ENCODE measurements around the gene ZFHX3. TPM values are rescaled to one million over a fixed set of nuclear protein-coding genes. Genes with fewer than 3 reads are reported as not detected.

ZFHX3 gene
- total and polyA plus RNA-seq, 9 of the 15 experiments (the other 6 are each of a cell fraction or from before 2014, with no cell fraction given) = 0.01 to 0.23 (median 0.06) TPM; not detected in 4

- no peak overlapping the region for H2AFZ ChIP-seq (ENCODE audit: low read depth, low read length)
These were observed 153.4 kb downstream of the ZFHX3 start for GRCh38 chr16:72894293-72895151.

More at GRCh38 chr16:72894293-72895151, 153.4 kb downstream of the ZFHX3 start:
- Histone ChIP-seq H3K27ac (ENCODE audit: extremely low read depth, low read depth, low read length) (no peak overlapping the region), H3K79me2 (ENCODE audit: control insufficient read depth, insufficient read depth, low read length) (no peaks in the 10 kb centered on the region), H3K4me2 (ENCODE audit: insufficient read depth, low read length) (no peak overlapping the region), H3K9me3 (replicated peaks; ENCODE audit: control insufficient read depth, insufficient read depth, low read depth, low read length) (no peaks in the 10 kb centered on the region), H3K4me3 (no peak overlapping the region), H3K4me1 (replicated peaks in 1 of 2; ENCODE audit: control insufficient read depth in 2 of 2, insufficient read depth in 2 of 2, low read length in 2 of 2) (no peaks in the 10 kb centered on the region), H3K9me1 (ENCODE audit: control insufficient read depth, insufficient read depth, low read length) (no peaks in the 10 kb centered on the region), H3K9ac (ENCODE audit: insufficient read depth in 1 of 2, low read depth in 2 of 2, low read length in 2 of 2) (no peak overlapping the region), H3K36me3 (ENCODE audit: control insufficient read depth, insufficient read depth, low read length) (no peaks in the 10 kb centered on the region), H3K27me3 (ENCODE audit: control insufficient read depth in 2 of 2, insufficient read depth in 2 of 2, low read length in 2 of 2) (peaks cover 5 to 21% of the 10 kb centered on the region in 2 experiments; a peak in 2 of 5 replicates), H4K20me1 (replicated peaks; ENCODE audit: control insufficient read depth, insufficient read depth, low read length) (no peaks in the 10 kb centered on the region)
- CTCF ChIA-PET (ENCODE audit: low intra/inter-chr PET ratio) = interaction anchor here (0.6 kb wide), 1 partner anchor 1328 kb away, joined by 3 read pairs; no protein-coding TSS in a partner anchor
- TF ChIP-seq HNRNPL (IDR thresholded peaks at IDR 0.05; ENCODE audit: low read depth, low read length) (no peak), CGGBP1 (CRISPR knock-in tag; IDR thresholded peaks at IDR 0.05) (no peak), THRB (CRISPR knock-in tag; conservative IDR thresholded peaks at IDR 0.05) (no peak), LCOR (CRISPR knock-in tag; IDR thresholded peaks at IDR 0.05) (no peak), SMARCA5 (IDR thresholded peaks at IDR 0.05) (no peak), ZNF696 (CRISPR knock-in tag; conservative IDR thresholded peaks at IDR 0.05) (no peak)
- no peak for ATAC-seq
- POLR2A ChIA-PET = interaction anchor here (1.1 kb wide), 1 partner anchor 9 kb away, joined by 3 read pairs; no protein-coding TSS in a partner anchor
- DNase-seq (ENCODE audit: extremely low read depth in 1 of 4, low spot score in 3 of 4) = no peak
- intact Hi-C loops (cut with micrococcal nuclease) (no loop called here), in situ Hi-C loops (cut with MboI) (no loop called here)
- 2% methylated on average over 17 of the region's 18 CpGs for WGBS (ENCODE audit: insufficient coverage, low coverage, missing lambda C conversion rate)
- no peak for FAIRE-seq
- no TSS peak for BruUV-seq (replicated peaks)

Measured in K562 (cell line).